ENCODE data around the gene MED27.

MED27 gene

DNA sequence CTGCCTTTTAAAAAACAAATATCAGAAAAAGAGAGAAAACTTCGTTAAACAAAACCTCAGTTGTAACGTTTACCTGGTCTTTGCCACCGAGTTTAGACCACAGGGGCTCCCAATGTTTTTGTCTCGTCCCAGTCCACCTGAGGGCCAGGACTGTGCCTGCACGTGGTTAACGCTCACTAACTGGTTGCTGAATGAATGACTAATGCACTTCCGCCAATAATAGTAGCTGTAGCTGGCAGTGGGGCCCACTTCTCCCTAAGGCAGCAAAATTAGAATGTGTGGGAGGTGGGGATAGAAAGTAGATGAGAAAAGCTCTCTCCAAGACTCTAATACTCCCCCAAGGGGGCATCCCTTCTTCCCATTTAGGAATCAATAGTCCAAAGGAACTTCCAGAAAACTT lies 29.1 kb upstream of the MED27 start:
- TF ChIP-seq POLR2A (IDR thresholded peaks at IDR 0.05; ENCODE audit: low read depth, low read length) (no peak), POLR2AphosphoS5 (IDR thresholded peaks at IDR 0.05; ENCODE audit: low read depth, low read length) (no peak), TAF1 (IDR thresholded peaks at IDR 0.05; ENCODE audit: borderline replicate concordance, low read depth, low read length) (no peak)
- no peak for DNase-seq (ENCODE audit: insufficient read length)
- FAIRE-seq: no peak

GRCh38 chr9:132099741-132100407 lies 20.2 kb upstream of the MED27 start:
- FAIRE-seq (no peak), DNase-seq (ENCODE audit: insufficient read length) (no peak)
- no peak for TF ChIP-seq POLR2A (IDR thresholded peaks at IDR 0.05; ENCODE audit: low read depth, low read length)
- TF ChIP-seq TAF1 (IDR thresholded peaks at IDR 0.05; ENCODE audit: borderline replicate concordance, low read depth, low read length): no peak
- no peak for TF ChIP-seq POLR2AphosphoS5 (IDR thresholded peaks at IDR 0.05; ENCODE audit: low read depth, low read length)

- TF ChIP-seq POLR2A (IDR thresholded peaks at IDR 0.05; ENCODE audit: low read depth, low read length) (no peak), TAF1 (IDR thresholded peaks at IDR 0.05; ENCODE audit: borderline replicate concordance, low read depth, low read length) (no peak), POLR2AphosphoS5 (IDR thresholded peaks at IDR 0.05; ENCODE audit: low read depth, low read length) (no peak)
- FAIRE-seq (no peak), DNase-seq (ENCODE audit: insufficient read length) (no peak)
Observed at GRCh38 chr9:132099167-132099566, 19.5 kb upstream of the MED27 start.

DNA sequence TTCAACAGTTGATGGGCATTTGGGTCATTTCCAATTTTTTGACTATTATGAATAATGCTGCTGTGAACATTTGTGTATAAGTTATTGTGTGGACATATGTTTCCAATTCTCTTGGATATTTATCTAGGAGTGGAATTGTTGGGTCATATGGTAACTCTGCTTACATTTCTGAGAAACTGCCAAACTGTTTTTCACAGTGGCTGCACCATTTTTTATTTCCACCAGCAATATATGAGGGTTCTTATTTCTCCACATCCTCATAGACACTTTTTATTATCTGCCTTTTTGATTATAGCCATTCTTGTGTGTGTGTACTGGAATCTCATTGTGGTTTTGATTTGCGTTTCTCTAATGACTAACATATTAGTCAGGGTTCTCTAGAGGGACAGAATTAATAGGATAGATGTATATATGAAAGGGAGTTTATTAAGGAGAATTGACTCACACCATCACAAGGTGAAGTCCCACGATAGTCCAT lies 14.7 kb upstream of the MED27 start:
- TF ChIP-seq TAF1 (IDR thresholded peaks at IDR 0.05; ENCODE audit: borderline replicate concordance, low read depth, low read length): no peak
- TF ChIP-seq POLR2A (IDR thresholded peaks at IDR 0.05; ENCODE audit: low read depth, low read length): no peak
- no peak for TF ChIP-seq POLR2AphosphoS5 (IDR thresholded peaks at IDR 0.05; ENCODE audit: low read depth, low read length)
- DNase-seq (ENCODE audit: insufficient read length) (no peak), FAIRE-seq (no peak)

DNA sequence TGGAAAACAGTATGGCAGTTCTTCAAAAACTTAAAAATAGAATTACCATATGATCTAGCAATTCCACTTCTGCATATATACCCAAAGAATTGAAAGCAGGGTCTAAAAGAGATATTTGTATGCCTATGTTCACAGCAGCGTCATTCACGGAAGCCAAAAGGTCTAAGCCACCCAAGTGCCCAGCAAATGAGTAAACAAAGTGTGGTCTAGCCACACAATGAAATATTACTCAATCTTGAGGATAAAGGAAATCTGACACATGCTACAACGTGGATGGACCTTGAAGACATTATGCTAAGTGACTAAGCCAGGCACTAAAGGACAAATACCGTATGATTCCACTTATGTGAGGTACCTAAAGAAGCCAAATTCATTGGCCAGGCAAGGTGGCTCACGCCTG lies 11.1 kb upstream of the MED27 start:
- no peak for TF ChIP-seq TAF1 (IDR thresholded peaks at IDR 0.05; ENCODE audit: borderline replicate concordance, low read depth, low read length)
- TF ChIP-seq POLR2AphosphoS5 (IDR thresholded peaks at IDR 0.05; ENCODE audit: low read depth, low read length): no peak
- TF ChIP-seq POLR2A (IDR thresholded peaks at IDR 0.05; ENCODE audit: low read depth, low read length): no peak
- DNase-seq (ENCODE audit: insufficient read length): no peak
- no peak for FAIRE-seq

DNA sequence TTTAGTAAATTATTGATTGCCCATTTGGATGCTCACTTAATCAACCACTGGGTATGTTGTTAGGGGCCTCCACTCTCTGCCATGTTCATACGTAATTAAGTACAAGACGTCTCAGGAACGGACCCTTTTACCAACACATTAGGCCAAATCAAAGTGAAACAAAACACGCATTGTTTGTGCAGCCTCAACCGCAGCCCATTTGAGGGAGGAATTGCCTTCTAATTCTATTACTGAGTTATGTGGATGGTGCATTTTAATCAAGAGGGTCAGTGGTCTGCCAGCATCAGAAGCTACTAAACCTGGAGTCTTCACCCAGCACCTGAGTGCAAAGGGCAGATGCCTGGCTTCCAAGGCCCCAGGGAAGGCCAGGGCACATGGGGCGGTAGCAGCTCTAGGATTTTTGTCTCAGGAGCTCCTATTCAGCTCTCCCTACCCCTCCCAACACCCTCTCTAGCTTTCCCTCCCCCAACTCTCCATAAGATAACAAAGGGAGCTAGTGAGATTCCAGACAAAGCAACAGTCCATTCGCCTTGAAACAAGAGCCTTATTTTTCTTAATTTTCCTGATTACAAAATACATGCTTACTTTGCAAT lies 7.9 kb upstream of the MED27 start:
- TF ChIP-seq POLR2A (IDR thresholded peaks at IDR 0.05; ENCODE audit: low read depth, low read length): no peak
- TF ChIP-seq POLR2AphosphoS5 (IDR thresholded peaks at IDR 0.05; ENCODE audit: low read depth, low read length): no peak
- no peak for TF ChIP-seq TAF1 (IDR thresholded peaks at IDR 0.05; ENCODE audit: borderline replicate concordance, low read depth, low read length)
- DNase-seq (ENCODE audit: insufficient read length) (no peak), FAIRE-seq (no peak)

DNA sequence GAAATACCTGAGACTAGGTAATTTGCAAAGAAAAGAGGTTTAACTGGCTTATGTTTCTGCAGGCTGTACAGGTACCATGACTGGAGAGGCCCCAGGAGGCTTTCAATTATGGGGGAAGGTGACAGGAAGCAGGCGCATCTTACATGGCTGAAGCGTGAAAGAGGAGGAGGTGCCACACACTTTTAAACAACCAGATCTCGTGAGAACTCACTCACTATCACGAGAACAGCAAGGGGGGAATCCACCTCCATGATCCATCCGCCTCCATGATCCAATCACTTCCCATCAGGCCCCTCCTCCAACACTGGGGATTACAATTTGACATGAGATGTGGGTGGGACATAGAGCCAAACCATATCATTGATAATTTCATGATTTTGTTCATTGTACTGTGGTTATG lies 2.5 kb upstream of the MED27 start:
- TF ChIP-seq TAF1 (IDR thresholded peaks at IDR 0.05; ENCODE audit: borderline replicate concordance, low read depth, low read length) (no peak), POLR2AphosphoS5 (IDR thresholded peaks at IDR 0.05; ENCODE audit: low read depth, low read length) (no peak), POLR2A (IDR thresholded peaks at IDR 0.05; ENCODE audit: low read depth, low read length) (no peak)
- no peak for DNase-seq (ENCODE audit: insufficient read length)
- no peak for FAIRE-seq

DNA sequence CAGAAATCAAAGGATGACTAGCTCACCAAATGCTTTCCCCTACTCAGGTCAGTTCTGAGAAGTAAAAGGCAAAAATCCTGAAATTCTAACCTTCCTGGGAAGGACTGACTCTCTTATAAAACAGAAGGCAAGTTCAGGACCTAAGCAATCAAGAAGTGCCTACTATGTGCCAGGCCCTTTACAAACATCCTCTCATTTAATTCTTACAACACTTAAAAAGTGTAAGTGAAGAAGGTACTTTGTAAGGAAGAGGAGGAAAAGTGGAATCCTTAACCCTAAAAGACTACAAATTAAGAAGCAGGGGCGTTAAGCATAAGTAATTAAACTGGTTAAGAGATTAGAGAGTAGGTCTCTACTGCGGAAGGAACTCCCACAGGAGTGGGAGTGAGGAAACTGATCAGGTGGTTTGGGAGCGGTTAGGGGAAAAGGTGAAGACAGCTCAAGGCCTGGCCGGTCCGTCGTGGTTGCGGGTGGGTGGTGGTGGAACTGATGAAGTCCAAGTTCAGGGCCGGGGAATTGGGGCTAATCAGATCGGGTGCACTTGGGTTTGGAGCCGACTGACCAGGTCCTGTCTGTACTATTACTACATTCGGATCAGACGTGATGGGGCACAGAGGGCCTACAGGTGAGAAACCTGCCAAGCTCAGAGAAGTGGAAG lies 839 bp downstream of the MED27 start:
- no peak for FAIRE-seq
- DNase-seq (ENCODE audit: insufficient read length): no peak
- no peak for TF ChIP-seq POLR2A (IDR thresholded peaks at IDR 0.05; ENCODE audit: low read depth, low read length)

- no peak for FAIRE-seq
- TF ChIP-seq TAF1 (IDR thresholded peaks at IDR 0.05; ENCODE audit: borderline replicate concordance, low read depth, low read length) (no peak), POLR2AphosphoS5 (IDR thresholded peaks at IDR 0.05; ENCODE audit: low read depth, low read length) (no peak), POLR2A (IDR thresholded peaks at IDR 0.05; ENCODE audit: low read depth, low read length) (no peak)
- DNase-seq (ENCODE audit: insufficient read length): no peak
Observed at GRCh38 chr9:132077881-132078698, 1.6 kb downstream of the MED27 start.

- FAIRE-seq (no peak), DNase-seq (ENCODE audit: insufficient read length) (no peak)
- TF ChIP-seq POLR2AphosphoS5 (IDR thresholded peaks at IDR 0.05; ENCODE audit: low read depth, low read length): no peak
- TF ChIP-seq POLR2A (IDR thresholded peaks at IDR 0.05; ENCODE audit: low read depth, low read length): no peak
- no peak for TF ChIP-seq TAF1 (IDR thresholded peaks at IDR 0.05; ENCODE audit: borderline replicate concordance, low read depth, low read length)
Observed at GRCh38 chr9:132075853-132076252, 3.8 kb downstream of the MED27 start.

DNA sequence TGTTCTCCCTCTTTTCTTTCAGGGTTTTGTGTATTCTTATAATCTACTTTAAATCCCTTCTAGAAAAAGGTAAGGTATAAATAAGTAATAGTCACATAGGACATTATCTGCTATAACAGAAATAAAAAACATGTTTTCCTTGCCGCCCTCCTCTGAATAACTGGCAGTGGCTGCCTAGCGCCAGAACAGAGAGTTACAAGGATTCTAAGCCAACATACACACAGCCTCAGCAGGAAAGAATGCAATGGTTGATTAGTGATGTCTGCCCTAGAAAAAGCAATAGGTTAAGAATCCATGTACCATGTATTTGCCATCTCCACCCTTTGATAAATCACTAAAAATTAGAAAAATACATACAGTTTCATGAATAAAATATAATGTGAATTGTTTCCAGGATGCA lies 4.9 kb downstream of the MED27 start:
- DNase-seq (ENCODE audit: insufficient read length) (no peak), FAIRE-seq (no peak)
- no peak for TF ChIP-seq POLR2A (IDR thresholded peaks at IDR 0.05; ENCODE audit: low read depth, low read length)
- TF ChIP-seq POLR2AphosphoS5 (IDR thresholded peaks at IDR 0.05; ENCODE audit: low read depth, low read length): no peak
- TF ChIP-seq TAF1 (IDR thresholded peaks at IDR 0.05; ENCODE audit: borderline replicate concordance, low read depth, low read length): no peak

Measured in GM12892 (cell line).